GM19043 (cell line): ENCODE results near the gene S100A16.
"Not testable (repeated sequence)": the region's sequence is repeated elsewhere in the genome, so short reads cannot be mapped to it uniquely, and the experiment has no call there.

Experiments used
- ATAC-seq: cut with Tn5 transposase; IDR thresholded peaks from one replicate; pipeline ENCODE4 v1.9.1; 2021; ENCODE audit warnings: low read depth; ENCODE audit not compliant: unreplicated experiment

The S100A16 gene

GRCh38 chr1:153566414-153567371 is 46.2 kb downstream of the S100A16 start:
- no peak for ATAC-seq

DNA sequence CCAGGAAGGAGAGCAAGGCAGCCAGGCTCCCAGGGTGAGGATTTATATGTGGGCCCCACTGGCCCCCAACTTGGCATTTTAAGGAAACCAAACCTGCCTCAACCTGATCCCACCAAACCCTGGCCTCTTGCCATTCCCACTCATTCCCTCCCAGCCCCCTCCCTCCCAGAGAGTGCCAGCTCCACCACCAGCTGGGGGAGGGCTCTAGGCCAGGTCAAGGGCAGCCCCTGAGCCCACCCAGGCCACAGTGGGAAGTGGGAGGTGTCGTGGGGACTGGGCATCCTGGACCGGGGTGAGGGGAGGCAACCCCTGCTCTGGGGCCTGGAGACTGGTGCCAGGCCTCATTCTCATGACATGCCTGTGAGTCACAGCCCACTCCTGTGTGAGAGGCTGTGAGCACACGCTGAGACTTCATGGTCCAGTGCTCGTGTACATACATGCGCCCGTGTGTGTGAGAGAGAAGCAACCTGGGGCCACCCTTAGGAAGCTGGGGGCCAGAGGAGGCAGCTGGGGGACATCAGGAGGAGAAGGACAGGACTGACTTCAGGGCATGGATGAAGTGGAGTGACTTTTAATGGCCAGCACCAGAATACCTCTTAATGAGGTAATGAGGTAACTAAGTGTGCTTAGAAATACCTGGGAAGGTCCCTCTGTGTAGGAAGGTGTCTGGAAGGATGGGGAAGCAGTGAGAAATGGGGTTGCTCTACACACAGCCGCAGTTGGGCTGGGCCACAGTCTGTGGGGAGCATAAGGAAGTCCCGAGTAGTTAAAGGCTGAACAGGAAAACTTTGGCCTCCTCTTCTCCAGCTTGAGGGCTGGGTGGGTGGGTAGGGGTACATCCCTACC is 47.2 kb downstream of the S100A16 start, which contains the start of gene S100A2:
TSS of gene S100A2 (minus strand) at position 316 of the 846 bp plus-strand sequence. CDS start 1,967 bp downstream, outside the sequence.
- no peak for ATAC-seq

GRCh38 chr1:153563991-153564390 is 48.9 kb downstream of the S100A16 start:
- ATAC-seq = no peak

GRCh38 chr1:153563483-153563901 is 49.4 kb downstream of the S100A16 start:
- ATAC-seq = no peak

GRCh38 chr1:153562021-153562420 is 50.9 kb downstream of the S100A16 start:
- not testable (repeated sequence) for ATAC-seq

DNA sequence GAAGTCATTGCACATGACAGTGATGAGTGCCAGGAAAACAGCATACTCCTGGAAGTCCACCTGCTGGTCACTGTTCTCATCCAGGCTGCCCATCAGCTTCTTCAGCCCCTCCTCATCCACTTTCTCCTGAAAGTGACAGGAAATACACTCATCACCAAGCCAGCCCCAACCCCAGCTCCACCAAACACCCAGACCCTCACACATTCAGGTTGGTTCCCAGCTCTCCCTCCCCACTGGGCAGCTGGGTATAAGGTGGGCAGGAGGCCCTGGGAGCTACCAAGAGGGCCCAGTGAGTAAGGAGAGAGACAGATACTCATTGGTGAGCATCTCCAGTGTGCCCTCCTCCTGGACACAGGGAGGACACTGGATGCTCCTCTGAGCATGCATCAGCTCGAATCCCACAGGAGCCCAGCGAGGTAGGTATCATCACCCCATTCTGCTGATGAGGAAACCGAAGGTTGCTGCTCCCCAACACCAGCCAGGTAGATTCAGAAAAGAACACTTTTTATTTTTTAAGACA is 51.4 kb downstream of the S100A16 start:
- no peak for ATAC-seq

DNA sequence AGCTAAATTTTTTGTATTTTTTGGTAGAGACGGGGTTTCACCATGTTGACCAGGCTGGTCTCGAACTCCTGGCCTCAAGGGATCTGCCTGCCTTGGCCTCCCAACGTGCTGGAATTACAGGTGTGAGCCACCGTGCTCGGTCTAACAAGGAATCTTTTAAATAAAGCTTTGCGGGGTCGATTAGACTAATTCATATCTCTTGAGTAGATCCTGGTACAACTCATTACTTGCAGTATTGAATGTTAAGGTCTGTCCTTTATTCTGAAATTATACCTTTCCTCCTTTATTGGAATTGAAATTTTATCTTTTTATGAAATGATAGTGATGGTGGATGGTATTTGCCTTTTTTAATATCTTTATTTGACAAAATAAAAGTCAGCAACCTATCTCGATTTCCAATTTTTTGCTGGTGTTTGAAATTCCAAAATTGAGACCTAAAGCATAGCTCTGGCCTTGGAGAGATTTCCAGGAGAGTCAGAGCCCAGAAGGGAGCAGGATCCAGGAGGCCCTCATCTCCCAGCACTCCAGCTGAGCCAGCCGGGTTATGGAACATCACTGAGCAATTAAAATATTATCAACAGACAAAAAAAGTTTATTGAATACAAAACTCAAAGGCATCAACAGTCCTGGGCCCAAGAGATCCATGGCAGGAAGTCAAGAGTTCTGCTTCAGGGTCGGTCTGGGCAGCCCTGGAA is 52.0 kb downstream of the S100A16 start:
- ATAC-seq = no peak

- no peak for ATAC-seq
These were observed 52.7 kb downstream of the S100A16 start for GRCh38 chr1:153560241-153560640.

DNA sequence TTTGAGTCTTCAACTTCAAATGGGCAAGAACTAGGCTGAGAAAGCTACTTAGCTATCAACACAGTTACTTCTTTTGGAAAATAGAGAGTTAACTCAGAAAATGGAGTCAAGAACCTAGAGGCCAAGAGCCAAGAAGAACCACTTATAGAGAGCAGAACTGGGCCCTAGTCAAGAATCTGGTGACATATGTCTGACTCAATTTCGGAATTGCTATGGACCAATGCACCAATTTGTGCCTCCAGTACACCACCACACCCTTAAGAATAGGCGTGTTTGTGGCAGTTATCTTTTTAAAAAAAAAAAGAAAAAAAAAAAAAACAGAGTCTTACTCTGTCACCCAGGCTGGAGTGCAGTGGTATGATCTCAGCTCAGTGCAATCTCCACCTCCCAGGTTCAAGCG is 55.1 kb downstream of the S100A16 start:
- ATAC-seq = no peak
